GM21515 (cell line): ENCODE data around the gene ABCC5.
"Not testable (repeated sequence)": the region's sequence is repeated elsewhere in the genome, so short reads cannot be mapped to it uniquely, and the experiment has no call there.

Experiments
- ATAC-seq: cut with Tn5 transposase; IDR thresholded peaks from one replicate; pipeline ENCODE4 v1.9.1; 2021; ENCODE audit not compliant: unreplicated experiment

ABCC5 gene

GRCh38 chr3:184017672-184018423, at the start of gene ABCC5:
ABCC5 (minus strand) TSS chr3:184017884; CDS start chr3:184014392, 3,492 bp downstream.
- peak; percentile 95 for ATAC-seq

DNA sequence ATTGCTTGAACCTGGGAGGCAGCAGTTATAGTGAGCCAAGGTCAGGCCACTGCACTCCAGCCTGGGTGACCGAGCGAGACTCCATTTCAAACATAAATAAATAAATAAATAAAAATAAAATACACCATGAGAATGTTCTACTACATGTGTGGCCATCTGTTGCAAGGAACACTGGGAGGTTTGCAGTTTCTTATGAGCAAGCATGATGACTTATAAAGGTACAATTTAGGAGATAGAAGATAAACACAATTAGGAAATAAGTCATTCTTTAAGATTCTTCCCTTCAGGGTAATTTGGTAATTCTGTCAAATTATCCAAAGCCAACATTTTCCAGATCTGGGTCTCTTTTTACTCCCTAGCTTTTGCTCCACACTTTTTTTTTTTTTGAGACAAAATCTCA, 48.5 kb upstream of the ABCC5 start:
- ATAC-seq, result no peak

DNA sequence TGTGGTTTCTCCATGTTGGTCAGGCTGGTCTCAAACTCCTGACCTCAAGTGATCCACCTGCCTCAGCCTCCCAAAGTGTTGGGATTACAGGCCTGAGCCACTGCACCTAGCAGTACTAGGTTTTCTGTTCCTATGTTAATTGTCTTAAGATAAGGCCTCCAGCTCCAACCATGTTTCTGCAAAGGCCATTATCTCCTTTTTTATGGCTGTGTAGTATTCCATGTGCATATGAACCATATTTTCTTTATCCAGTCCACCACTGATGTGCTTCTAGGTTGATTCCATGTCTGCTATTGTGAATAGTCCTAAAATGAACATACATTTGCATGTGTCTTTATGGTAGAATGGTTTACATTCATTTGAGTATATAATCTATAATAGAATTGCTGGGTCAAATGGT, 45.0 kb upstream of the ABCC5 start:
- ATAC-seq, result no peak

DNA sequence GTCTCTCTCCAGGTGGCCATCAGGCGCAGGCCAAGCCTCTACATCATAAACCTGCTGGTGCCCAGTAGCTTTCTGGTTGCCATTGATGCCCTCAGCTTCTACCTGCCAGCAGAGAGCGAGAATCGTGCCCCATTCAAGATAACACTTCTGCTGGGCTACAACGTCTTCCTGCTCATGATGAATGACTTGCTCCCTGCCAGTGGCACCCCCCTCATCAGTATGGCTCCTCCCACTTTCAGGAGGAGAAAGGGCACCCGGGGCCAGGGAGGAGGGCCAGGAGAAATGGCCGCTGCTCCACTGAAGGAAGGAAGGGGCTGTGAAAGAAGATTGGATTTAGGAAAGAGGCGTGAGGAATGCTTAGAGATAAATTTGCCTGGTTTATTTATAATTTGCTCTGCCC, 41.7 kb upstream of the ABCC5 start:
- ATAC-seq, result no peak

DNA sequence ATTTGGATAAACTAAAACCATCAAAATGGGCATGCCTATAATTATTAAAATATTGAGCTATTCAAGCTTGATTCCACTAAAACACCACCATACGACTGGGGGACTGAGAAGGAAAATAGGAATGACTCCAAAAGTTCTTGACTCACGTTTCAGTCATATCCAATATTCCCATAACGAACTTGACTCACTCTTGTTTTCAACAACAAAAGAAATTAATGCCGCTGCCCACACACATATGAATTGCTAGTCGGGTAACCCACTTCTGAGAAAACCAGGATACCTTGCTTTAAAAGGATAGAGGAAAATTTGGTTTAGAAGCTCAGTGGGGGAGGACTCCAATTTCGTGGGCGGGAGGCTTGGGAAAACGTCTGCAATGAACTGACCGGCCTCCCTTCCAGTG, 40.3 kb upstream of the ABCC5 start:
- ATAC-seq, result no peak

DNA sequence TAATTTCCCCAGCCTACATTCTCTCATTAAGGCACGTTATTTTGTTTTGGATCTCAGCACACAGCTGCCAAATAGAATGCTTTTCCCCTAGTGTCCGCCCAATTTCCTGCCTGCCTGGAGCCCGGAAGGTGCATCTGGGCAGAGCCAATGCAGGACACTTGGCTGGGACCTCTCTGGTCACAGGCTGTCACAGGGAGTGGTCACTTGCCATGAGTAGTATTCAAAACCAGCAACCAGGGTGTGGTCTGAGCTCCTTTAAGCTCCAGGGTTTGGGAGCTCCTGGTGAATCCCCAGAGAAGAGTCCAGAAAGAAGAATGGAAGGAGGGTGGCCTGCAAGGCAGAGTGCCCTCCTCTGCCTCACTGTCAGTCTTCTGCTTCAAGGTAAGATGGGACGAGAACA, 35.1 kb upstream of the ABCC5 start, which contains the start of gene HTR3C:
TSS of gene HTR3C (plus strand) at position 281 of the 400 bp plus-strand sequence. CDS start at position 315, 34 bp downstream.
- ATAC-seq, result no peak

GRCh38 chr3:184050217-184050847, 32.6 kb upstream of the ABCC5 start:
- ATAC-seq, result no peak

DNA sequence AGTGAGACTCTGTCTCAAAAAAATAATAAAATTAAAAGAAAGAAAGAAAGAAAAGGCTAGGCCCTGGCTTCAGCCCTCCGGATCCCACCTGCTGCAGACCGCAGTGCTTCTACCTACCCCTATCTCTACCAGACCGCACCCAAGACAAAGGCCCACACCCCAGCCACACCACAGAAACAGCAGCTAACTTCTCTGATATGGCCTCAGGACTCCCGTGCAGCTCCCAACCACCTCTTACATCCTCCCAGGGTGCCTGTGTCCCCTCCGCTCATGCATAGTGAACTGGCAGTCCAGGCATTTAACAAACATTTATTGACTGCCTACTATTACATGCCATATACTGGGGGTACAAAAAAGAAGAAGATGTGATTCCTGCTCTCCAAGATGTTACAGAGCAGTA, 28.3 kb upstream of the ABCC5 start:
- no peak for ATAC-seq

DNA sequence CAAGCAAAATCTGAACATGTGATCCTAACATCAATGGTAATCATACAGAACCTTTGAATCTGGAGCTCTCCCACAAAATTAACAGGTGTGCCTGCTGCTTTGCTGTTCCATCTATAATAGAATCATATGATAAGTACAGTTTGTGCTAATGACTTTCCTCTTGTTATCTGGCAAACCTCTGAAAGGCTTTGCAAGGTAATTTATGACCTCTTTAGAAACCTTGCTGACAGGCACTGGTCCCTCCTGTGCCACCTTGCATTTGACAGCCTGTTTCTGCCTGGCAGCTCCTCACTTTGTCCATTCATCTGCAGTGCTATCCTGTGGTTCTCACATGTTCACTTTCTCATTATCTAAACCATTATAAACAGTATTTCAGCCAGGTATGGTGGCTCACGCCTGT, 24.9 kb upstream of the ABCC5 start:
- ATAC-seq, result no peak

DNA sequence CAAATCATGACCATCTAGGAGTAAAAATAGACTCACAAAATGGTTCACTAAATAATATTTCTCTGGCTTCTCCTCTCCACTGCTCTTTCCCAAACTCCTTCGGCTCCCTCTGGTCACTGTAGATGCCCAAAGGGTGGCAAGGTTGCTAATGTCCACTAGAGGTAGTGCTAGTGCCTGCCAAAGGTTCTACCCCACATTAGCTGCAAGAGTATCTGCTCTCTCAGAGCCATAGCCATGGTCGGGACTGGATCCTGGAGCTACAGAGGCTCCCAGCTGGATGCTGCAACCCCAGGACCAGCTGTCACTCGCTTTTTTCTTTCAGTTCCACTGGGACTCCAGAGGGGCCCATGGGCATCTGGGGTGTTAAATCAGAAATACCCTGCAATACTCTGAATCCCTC, 22.3 kb upstream of the ABCC5 start:
- no peak for ATAC-seq

GRCh38 chr3:184039414-184039813, 21.7 kb upstream of the ABCC5 start:
- no peak for ATAC-seq

GRCh38 chr3:184038307-184038706, 20.6 kb upstream of the ABCC5 start:
- ATAC-seq, result not testable (repeated sequence)

DNA sequence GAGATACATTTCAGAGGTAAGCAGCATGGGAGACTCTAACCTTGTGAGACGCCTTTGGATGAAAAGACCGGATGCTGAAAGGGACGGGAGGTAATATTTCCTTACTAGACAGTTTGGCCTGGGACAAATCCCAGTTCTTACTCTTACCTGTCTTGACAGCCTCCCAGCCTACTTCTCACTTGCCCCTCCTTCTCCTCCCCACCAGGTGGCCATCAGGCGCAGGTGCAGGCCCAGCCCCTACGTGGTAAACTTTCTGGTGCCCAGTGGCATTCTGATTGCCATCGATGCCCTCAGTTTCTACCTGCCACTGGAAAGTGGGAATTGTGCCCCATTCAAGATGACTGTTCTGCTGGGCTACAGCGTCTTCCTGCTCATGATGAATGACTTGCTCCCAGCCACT, 20.1 kb upstream of the ABCC5 start:
- ATAC-seq, result no peak

DNA sequence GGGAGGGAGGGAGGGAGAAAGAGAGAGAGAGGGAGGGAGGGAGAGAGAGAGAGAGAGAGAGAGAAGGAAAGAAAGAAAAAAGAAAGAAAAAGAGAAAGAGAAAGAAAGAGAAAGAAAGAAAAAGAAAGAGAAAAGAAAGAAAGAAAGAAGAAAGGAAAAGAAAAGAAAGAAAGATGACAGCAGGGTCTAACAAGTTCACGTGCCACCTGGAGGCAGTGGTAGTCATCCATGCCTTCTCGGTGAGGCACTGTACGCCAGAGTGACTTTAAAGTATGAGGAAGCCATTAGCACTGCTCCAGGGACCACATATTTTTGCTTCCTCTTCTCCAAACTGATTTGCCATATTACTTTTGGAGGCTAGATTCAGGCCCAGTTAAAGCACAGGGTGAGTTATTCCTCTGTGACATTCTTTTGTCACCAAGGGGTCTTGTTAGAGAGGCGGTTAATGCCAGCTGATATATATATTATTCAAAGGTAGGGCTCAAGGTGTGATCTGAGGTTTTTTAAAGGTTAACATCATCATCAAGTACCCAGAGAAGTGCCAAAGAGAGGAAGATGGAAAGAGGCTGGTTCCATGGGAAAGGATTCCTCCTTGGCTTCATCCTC, 13.6 kb upstream of the ABCC5 start, which contains the start of gene HTR3D:
TSS of gene HTR3D (plus strand) at position 556 of the 606 bp plus-strand sequence. CDS start at position 556, 0 bp downstream.
- ATAC-seq, result no peak

- ATAC-seq, result no peak
Observed at GRCh38 chr3:184030536-184030935, 12.9 kb upstream of the ABCC5 start.

DNA sequence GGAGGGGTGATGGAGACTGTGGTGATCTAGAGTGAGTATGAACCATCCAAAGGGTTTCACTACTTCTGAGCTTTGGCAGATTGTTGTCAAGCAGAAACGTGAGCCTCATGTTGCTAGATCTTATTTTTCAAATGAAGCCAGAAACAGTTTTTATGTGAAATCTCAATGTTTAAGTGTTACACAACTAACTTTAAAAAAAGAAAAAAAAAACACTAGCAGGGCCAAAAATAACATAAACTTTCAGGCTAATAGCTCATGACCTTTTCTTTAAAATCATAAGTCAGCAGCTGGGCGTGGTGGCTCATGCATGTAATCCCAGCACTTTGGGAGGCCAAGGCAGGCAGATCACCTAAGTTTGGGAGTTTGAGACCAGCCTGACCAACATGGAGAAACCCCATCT, 11.8 kb upstream of the ABCC5 start:
- no peak for ATAC-seq

- not testable (repeated sequence) for ATAC-seq
Observed at GRCh38 chr3:184028275-184028890, 10.7 kb upstream of the ABCC5 start.

GRCh38 chr3:184025256-184025655, 7.6 kb upstream of the ABCC5 start:
- ATAC-seq, result not testable (repeated sequence)

DNA sequence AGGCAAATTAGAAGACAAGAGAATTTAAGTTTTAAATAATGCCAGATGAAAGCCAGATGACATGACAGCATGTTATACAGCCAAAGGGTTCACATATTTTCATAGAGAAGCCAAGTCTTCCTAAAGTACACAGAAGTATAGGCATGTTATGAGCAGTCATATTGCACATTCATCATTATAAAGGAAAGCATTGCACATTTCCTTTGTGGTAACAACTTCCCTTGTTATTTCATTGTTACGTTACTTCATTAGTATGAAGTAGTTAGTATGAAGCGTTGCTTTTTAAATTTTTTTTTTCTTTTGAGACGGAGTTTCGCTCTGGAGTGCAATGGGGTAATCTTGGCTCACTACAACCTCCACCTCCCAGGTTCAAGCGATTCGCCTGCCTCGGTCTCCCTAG, 4.6 kb upstream of the ABCC5 start:
- ATAC-seq, result no peak

GRCh38 chr3:184018424-184018973, 815 bp upstream of the ABCC5 start:
- no peak for ATAC-seq
